Measurements from ENCODE around the gene QKI.
"Not testable (repeated sequence)": the region's sequence is repeated elsewhere in the genome, so short reads cannot be mapped to it uniquely, and the experiment has no call there.

QKI gene

DNA sequence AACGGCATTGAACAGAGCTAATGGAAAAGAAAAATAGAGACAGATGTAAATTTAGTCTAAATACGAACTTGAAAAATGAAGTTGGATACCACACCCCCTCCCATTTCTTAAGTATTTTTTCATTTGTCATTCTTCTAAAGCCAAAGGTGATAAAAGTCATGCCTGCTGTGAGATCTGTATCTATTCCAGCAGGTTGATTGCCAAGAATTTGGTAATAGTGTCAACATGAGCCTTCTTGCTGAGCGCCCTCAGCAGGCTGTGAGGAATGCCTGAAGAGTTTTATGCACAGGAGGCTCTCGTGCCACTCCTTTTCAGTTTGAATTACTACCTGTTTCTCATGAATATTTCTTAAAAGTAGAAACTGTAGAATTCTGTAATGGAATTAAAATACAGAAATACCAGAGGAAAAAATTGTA lies 165.4 kb downstream of the QKI start:
- DNase-seq (ENCODE audit: low spot score), result no peak

GRCh38 chr6:163580311-163581030 lies 166.0 kb downstream of the QKI start:
- DNase-seq (ENCODE audit: low spot score), result no peak

DNA sequence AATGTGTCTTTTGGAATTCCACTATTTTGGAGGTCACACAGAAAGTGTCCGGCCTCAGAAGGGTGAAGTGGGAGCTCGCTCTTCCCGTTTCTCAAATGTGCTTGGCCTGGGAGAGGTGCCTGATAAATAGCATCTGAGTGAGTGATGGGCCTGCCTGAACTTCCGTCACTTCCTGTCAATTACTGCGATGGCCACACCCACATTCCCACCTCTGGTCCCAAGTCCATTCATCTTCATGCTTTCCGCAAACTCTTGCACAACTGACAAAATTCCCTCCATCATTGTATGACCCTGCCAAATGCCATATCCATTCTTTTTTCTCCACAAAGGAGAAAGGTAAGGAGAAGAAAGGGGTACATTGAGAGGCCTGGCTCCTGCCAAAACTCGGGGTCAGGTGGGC lies 169.0 kb downstream of the QKI start:
- DNase-seq (ENCODE audit: low spot score), result no peak

DNA sequence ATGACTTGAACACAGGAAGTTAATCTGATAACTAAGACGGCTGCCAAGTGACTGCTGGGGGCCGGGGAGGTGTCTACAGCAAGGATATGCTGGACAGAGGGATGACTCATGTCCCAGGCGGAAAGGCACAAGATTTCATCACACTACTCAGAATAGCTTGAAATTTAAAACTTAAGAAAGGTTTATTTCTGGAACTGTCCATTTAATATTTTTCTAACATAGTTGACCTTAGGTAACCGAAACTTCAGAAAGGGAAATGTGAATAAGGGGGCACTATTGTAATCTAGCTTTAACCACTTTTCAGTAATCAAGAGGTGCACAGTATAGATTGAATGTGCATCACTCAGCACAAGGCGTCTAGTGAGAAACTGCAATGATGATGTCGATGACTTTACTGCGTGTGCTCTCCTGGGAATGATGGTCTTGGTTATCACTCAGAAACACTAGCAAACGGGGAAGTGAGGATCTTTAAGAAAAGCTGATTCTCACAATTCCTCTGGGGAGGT lies 171.5 kb downstream of the QKI start:
- peak; percentile 17 for DNase-seq (ENCODE audit: low spot score)

DNA sequence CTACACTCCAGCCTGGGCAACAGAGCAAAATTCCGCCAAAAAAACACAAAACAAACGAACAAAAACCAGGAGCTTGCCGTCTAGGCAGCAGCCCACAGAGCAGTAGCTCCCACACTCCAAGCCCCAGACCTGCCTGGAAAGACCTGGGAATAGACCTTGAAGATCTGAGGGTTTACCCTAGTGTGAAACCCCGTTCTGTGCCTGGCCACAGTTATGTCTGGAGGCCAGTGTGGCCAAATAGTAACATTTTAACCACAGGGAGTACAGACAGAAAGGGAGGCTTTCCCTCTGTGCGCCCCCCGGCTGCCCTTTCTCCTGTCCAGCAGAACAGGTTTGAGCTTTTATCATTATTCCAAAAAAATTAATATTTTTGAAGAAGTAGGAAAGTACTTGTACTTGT lies 172.4 kb downstream of the QKI start:
- DNase-seq (ENCODE audit: low spot score), result no peak

DNA sequence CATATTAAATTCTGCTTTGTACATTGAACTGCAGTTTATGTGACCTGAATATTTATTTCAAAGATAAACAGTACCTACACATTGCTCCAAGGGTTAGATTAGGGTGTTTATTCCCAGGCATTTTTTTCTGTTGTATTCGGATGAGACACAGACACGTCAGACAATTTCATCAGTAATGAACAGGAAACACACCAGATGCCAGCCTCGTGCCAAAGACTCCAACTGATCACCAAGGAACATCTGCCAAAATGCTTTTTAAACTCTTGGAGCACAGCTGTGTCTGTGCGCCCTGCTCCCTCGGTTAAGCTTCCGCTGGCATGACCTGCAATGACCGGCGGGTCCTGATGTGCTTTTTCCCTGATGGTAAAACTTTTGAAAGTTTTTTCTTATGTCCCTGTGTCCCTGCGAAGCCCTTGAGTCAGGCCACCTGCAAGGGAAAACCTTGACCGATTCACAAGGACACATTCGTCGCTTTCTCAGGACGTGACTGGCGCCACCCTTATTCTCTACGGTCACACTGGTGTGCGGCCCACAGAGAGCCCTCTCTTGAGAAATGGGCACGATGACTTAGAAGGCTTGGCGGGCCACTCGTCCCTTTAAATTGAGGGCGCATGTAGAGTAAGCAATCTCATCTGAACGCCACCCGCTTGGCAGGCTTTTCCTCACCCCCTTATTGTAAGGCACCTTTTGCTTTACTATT lies 173.9 kb downstream of the QKI start:
- no peak for DNase-seq (ENCODE audit: low spot score)

DNA sequence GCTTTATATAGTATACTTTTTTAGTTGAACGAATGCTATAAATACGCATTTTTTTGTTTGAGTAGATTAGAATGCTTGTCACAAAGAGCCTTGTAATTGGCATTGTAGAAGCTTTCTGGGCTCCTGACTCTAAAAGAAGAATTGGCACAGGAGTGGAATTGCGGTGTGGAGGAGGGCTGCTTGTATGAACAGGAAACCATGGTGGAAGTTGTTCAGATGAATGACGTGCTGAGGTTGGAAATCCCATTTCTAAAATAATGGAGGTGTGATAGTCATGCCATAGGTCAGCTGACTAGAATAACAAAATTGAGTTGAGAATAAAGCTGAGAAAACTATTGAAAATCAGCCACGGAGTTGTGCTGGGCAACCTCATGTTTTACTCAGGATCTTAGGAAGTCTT lies 174.9 kb downstream of the QKI start:
- DNase-seq (ENCODE audit: low spot score), result no peak

- not testable (repeated sequence) for DNase-seq (ENCODE audit: low spot score)
Measured at GRCh38 chr6:163590132-163590531, 175.6 kb downstream of the QKI start.

- no peak for DNase-seq (ENCODE audit: low spot score)
Measured at GRCh38 chr6:163592872-163593271, 178.4 kb downstream of the QKI start.

DNA sequence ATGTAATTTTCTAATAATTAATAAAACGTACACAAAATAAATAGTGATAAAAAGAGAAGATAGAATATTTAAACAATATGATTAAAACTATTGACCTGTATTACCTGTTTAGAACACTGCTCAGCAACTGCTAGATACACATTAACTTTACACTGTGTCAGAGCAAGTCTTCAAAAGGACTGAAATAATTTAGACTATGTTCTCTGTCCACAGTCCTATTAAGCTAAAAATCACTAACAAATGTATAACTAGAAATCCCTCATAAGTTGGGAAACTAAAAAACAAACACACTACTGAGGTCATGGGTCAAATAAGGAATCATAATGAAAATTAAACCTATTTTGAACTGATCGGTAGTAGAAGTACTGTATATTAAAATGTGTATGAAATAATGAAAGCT lies 181.7 kb downstream of the QKI start:
- no peak for DNase-seq (ENCODE audit: low spot score)

- no peak for DNase-seq (ENCODE audit: low spot score)
Measured at GRCh38 chr6:163599136-163599535, 184.6 kb downstream of the QKI start.

DNA sequence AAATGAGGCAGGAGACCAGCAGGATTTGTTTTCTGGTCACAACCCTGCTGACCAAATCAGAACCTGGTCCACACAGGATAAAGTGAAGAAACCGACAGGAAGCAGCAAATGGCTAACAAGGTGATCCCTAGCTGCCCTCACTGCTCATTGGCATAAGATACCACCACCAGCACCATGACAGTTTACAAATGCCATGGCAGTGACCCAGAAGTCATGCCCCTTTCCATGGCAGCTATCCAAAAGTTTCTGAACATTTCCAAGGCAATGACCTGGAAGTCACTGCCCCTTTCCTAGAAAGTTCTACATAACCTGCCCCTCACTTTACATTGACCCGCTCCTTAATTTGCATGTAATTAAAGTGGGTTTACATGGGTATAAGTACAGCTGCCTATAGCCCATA lies 185.2 kb downstream of the QKI start:
- DNase-seq (ENCODE audit: low spot score), result no peak

- DNase-seq (ENCODE audit: low spot score), result no peak
Measured at GRCh38 chr6:163600331-163600730, 185.8 kb downstream of the QKI start.

GRCh38 chr6:163600781-163601180 lies 186.3 kb downstream of the QKI start:
- DNase-seq (ENCODE audit: low spot score), result no peak

- no peak for DNase-seq (ENCODE audit: low spot score)
Measured at GRCh38 chr6:163602851-163603250, 188.3 kb downstream of the QKI start.

DNA sequence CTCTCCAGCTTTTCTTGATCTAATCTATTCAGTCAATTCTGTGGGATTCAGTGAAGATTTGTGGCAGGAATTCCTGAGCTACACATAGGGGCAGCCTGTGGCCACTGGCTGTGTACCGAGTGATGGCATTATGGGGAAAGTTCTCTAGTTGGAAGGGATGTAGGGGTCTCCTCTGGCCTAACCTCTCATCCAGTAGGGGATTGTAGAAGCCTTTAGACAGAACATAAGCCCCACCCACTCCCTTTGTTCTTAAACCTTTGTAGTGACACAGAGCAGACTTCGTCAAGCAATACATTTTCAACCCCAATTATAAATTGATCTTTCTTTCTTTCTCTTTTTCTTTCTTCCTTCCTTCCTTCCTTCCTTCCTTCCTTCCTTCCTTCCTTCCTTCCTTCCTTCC lies 188.9 kb downstream of the QKI start:
- DNase-seq (ENCODE audit: low spot score), result no peak

DNA sequence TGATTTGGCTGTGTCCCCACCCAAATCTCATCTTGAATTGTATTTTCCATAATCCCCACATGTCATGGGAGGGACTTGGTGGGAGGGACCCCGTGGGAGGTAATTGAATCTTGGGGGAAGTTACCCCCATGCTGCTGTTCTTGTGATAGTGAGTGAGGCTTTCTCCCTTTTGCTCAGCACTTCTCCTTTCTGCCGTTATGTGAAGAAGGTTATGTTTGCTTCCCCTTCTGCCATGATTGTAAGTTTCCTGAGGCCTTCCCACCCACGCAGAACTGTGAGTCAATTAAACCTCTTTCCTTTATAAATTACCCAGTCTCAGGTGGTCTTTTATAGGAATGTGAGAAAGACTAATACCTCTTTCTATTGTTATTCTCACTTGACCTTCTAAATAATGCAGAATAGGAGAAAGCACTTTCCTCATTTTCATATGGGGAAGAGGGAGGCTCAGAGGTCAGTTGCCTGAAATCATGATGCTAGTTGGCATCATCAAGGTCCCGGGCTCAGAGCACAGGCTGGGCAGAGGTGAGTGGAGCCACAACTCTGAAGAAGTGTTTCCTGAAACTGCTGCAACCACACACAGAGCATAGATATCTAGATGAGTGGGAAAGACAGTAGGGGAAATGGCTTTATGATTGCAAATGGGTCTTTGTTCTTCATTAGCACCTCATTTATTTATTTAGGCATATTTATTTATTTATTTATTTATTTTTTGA lies 191.0 kb downstream of the QKI start:
- DNase-seq (ENCODE audit: low spot score), result no peak

GRCh38 chr6:163607792-163608191 lies 193.3 kb downstream of the QKI start:
- no peak for DNase-seq (ENCODE audit: low spot score)

GRCh38 chr6:163608204-163608644 lies 193.7 kb downstream of the QKI start:
- DNase-seq (ENCODE audit: low spot score), result no peak

GRCh38 chr6:163612200-163612599 lies 197.7 kb downstream of the QKI start:
- DNase-seq (ENCODE audit: low spot score), result no peak

- no peak for DNase-seq (ENCODE audit: low spot score)
Measured at GRCh38 chr6:163613025-163613424, 198.5 kb downstream of the QKI start.

- no peak for DNase-seq (ENCODE audit: low spot score)
Measured at GRCh38 chr6:163613668-163614067, 199.2 kb downstream of the QKI start.

DNA sequence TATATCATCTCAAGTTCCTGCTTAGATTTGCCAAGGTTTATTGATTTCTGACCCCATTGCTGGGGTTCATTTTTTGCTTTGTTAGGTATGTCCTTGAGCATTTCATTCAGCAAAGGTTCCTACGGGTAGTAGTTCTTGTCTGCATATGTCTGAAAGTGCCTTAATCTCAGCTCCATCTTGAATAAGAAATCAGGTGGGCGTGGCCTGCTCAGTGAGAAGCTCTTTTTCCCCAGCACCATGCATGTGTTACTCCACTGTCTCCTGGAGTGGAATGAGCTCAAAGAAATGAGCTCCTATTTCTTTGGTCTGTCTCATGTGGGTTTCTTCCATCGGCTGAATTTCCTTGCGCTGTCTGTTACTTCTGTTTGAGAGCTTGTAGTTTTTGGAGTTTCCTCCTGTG lies 201.9 kb downstream of the QKI start:
- no peak for DNase-seq (ENCODE audit: low spot score)
